Measurements from ENCODE around the gene MS4A13. TPM values are rescaled to one million over a fixed set of nuclear protein-coding genes. Genes with fewer than 3 reads are reported as not detected.
A peak's percentile ranks its signal among the peaks of the same experiment; 100 is the strongest.

Gene MS4A13
- total and polyA plus RNA-seq, 2 of the 8 experiments (the other 6 are each of a cell fraction or from before 2014, with no cell fraction given) = not detected

GRCh38 chr11:60498399-60498798 is 16.8 kb upstream of the MS4A13 start:
- Histone ChIP-seq H3K79me2 (ENCODE audit: control insufficient read depth in 1 of 2, insufficient read depth in 2 of 2, low read length in 2 of 2) (no peaks in the 10 kb centered on the region), H4K91ac (replicated peaks; ENCODE audit: insufficient read length, low read length) (no peak overlapping the region), H3K23ac (ENCODE audit: insufficient read length) (no peak overlapping the region), H4K5ac (ENCODE audit: insufficient read length, low read depth, low read length) (no peak overlapping the region), H3K9me3 (ENCODE audit: insufficient read depth in 2 of 2, low read depth in 1 of 2, low read length in 1 of 2) (no peaks in the 10 kb centered on the region), H3K23me2 (ENCODE audit: low read depth, low read length) (no peaks in the 10 kb centered on the region; the same call in 1 of the 2 replicates), H3K56ac (replicated peaks; ENCODE audit: insufficient read length, low read depth, low read length) (no peak overlapping the region), H2BK5ac (ENCODE audit: low read depth, low read length) (peak overlapping the region; percentile 79; the same call in 1 of the 2 replicates), H4K20me1 (replicated peaks in 1 of 2; ENCODE audit: control insufficient read depth in 1 of 2, insufficient read depth in 2 of 2, low read length in 2 of 2) (no peaks in the 10 kb centered on the region), H3K9ac (replicated peaks in 1 of 4; ENCODE audit: extremely low read depth in 1 of 4, low read depth in 3 of 4, low read length in 3 of 4) (no peak overlapping the region; a peak in 1 of 7 replicates), H3K36me3 (ENCODE audit: control insufficient read depth in 2 of 4, insufficient read depth in 4 of 4, low read length in 3 of 4) (no peaks in the 10 kb centered on the region), H2BK12ac (ENCODE audit: low read depth, low read length) (no peak overlapping the region), H3K4me1 (replicated peaks in 1 of 4; ENCODE audit: control insufficient read depth in 3 of 4, insufficient read depth in 4 of 4, low read length in 3 of 4) (peaks cover 0 to 12% (median 6%) of the 10 kb centered on the region in 4 experiments; a peak in 5 of 7 replicates), H2AK5ac (ENCODE audit: low read depth, low read length) (no peak overlapping the region), H3K18ac (ENCODE audit: extremely low read depth, low read length) (no peak overlapping the region), H2BK15ac (ENCODE audit: low read length) (no peak overlapping the region), H3K27me3 (replicated peaks in 1 of 4; ENCODE audit: control insufficient read depth in 3 of 4, extremely low read depth in 1 of 4, insufficient read depth in 3 of 4, low read length in 3 of 4) (no peaks in the 10 kb centered on the region), H4K8ac (ENCODE audit: extremely low read depth, insufficient read depth, low read length) (no peak overlapping the region), H2BK20ac (ENCODE audit: low read length) (peak overlapping the region; percentile 91; the same call in 1 of the 2 replicates), H3K79me1 (ENCODE audit: low read depth, low read length) (no peaks in the 10 kb centered on the region), H3K14ac (ENCODE audit: insufficient read length) (no peak overlapping the region), H3K4me2 (ENCODE audit: insufficient read depth in 1 of 2, low read depth in 2 of 2, low read length in 2 of 2) (no peak overlapping the region), H2AFZ (ENCODE audit: low read length) (no peak overlapping the region), H3K27ac (ENCODE audit: low read depth, low read length) (no peak overlapping the region), H3K4me3 (ENCODE audit: extremely low read depth in 1 of 4, insufficient read depth in 2 of 4, low read depth in 3 of 4, low read length in 4 of 4) (no peak overlapping the region), H3K4ac (replicated peaks; ENCODE audit: insufficient read length, low read depth, low read length) (no peak overlapping the region), H2BK120ac (replicated peaks; ENCODE audit: low read depth, low read length) (no peak overlapping the region)
- FAIRE-seq (no peak), DNase-seq (ENCODE audit: low read depth in 1 of 2, low spot score in 2 of 2) (no peak)
- ChIA-PET POLR2A (ENCODE audit: partially characterized antibody) (no interaction called here), CTCF (ENCODE audit: partially characterized antibody) (interaction anchor here (3.1 kb wide), 1 partner anchor 135 kb away, joined by 9 read pairs; no protein-coding TSS in a partner anchor)
- 98% methylated on average over 2 of the region's 2 CpGs; no CpG with 5 or more reads in 1 of the 2 experiments for WGBS, 2 experiments (ENCODE audit: extremely low coverage in 1 of 2, insufficient coverage in 1 of 2, insufficient read length in 1 of 2, insufficient replicate concordance in 2 of 2, low coverage in 1 of 2, low lambda C conversion rate in 2 of 2, missing lambda C conversion rate in 1 of 2)

Measured in H1 (cell line).